ENCODE measurements around the gene CEP41.

DNA sequence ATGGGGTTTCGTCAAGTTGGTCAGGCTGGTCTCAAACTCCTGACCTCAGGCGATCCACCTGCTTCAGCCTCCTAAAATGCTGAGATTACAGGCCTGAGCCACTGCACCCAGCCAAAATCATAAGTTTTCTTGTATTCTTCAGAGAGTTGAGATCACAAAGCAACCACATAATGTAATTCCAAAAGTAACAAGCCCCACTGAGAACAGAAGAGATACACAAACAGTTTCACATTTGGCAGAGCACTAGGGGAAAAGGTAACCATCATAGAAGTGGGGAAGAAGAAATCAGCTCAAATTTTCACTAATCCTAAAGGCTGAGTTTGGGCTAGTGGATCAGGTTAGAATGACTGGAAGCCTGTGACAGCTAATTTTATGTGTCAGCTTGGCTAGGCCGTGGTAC, 5.4 kb upstream of the CEP41 start:
- TF ChIP-seq, protein P1, sequence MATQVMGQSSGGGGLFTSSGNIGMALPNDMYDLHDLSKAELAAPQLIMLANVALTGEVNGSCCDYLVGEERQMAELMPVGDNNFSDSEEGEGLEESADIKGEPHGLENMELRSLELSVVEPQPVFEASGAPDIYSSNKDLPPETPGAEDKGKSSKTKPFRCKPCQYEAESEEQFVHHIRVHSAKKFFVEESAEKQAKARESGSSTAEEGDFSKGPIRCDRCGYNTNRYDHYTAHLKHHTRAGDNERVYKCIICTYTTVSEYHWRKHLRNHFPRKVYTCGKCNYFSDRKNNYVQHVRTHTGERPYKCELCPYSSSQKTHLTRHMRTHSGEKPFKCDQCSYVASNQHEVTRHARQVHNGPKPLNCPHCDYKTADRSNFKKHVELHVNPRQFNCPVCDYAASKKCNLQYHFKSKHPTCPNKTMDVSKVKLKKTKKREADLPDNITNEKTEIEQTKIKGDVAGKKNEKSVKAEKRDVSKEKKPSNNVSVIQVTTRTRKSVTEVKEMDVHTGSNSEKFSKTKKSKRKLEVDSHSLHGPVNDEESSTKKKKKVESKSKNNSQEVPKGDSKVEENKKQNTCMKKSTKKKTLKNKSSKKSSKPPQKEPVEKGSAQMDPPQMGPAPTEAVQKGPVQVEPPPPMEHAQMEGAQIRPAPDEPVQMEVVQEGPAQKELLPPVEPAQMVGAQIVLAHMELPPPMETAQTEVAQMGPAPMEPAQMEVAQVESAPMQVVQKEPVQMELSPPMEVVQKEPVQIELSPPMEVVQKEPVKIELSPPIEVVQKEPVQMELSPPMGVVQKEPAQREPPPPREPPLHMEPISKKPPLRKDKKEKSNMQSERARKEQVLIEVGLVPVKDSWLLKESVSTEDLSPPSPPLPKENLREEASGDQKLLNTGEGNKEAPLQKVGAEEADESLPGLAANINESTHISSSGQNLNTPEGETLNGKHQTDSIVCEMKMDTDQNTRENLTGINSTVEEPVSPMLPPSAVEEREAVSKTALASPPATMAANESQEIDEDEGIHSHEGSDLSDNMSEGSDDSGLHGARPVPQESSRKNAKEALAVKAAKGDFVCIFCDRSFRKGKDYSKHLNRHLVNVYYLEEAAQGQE (IDR thresholded peaks at IDR 0.05), result no peak
- TF ChIP-seq, protein P2, sequence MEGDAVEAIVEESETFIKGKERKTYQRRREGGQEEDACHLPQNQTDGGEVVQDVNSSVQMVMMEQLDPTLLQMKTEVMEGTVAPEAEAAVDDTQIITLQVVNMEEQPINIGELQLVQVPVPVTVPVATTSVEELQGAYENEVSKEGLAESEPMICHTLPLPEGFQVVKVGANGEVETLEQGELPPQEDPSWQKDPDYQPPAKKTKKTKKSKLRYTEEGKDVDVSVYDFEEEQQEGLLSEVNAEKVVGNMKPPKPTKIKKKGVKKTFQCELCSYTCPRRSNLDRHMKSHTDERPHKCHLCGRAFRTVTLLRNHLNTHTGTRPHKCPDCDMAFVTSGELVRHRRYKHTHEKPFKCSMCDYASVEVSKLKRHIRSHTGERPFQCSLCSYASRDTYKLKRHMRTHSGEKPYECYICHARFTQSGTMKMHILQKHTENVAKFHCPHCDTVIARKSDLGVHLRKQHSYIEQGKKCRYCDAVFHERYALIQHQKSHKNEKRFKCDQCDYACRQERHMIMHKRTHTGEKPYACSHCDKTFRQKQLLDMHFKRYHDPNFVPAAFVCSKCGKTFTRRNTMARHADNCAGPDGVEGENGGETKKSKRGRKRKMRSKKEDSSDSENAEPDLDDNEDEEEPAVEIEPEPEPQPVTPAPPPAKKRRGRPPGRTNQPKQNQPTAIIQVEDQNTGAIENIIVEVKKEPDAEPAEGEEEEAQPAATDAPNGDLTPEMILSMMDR (IDR thresholded peaks at IDR 0.05), result no peak
- no peak for TF ChIP-seq JUNB (IDR thresholded peaks at IDR 0.05)
- TF ChIP-seq RNF2 (IDR thresholded peaks at IDR 0.05; ENCODE audit: borderline replicate concordance, low read depth), result no peak
- no peak for TF ChIP-seq ZNF302 (CRISPR knock-in tag; IDR thresholded peaks at IDR 0.05)
- TF ChIP-seq, protein P3, sequence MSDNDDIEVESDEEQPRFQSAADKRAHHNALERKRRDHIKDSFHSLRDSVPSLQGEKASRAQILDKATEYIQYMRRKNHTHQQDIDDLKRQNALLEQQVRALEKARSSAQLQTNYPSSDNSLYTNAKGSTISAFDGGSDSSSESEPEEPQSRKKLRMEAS (IDR thresholded peaks at IDR 0.05), result no peak
- no peak for TF ChIP-seq ZFP36 (IDR thresholded peaks at IDR 0.05; ENCODE audit: borderline replicate concordance, partially characterized antibody)
- no peak for TF ChIP-seq CEBPB (IDR thresholded peaks at IDR 0.05)
- no peak for TF ChIP-seq POLR2A (IDR thresholded peaks at IDR 0.05; ENCODE audit: low read length)
- TF ChIP-seq, protein P4, sequence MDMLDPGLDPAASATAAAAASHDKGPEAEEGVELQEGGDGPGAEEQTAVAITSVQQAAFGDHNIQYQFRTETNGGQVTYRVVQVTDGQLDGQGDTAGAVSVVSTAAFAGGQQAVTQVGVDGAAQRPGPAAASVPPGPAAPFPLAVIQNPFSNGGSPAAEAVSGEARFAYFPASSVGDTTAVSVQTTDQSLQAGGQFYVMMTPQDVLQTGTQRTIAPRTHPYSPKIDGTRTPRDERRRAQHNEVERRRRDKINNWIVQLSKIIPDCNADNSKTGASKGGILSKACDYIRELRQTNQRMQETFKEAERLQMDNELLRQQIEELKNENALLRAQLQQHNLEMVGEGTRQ (IDR thresholded peaks at IDR 0.05), result no peak
- no peak for TF ChIP-seq POLR2AphosphoS2 (conservative IDR thresholded peaks at IDR 0.05; ENCODE audit: low read length)
